ENCODE measurements around the gene DNAL1.

DNA sequence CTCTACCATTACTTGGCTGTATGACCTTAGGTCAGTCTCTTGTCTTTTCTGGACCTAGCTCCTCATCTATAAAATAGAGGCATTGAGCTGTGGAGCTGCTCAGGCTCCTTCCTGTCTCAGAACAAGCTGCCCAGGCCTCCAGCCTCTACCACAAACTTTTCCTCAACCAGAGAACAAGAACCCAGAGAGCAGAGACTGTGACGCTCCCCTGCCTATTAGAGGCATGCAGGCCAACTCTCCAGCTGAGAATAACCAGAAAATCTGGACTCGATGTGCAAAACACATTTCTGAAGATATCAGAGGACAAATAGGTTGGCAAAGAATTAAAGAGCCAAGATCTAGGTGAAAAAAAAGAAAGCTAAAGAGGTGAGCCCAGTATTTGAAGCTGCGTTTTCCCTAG is 87.2 kb downstream of the DNAL1 start:
- TF ChIP-seq, protein P1, sequence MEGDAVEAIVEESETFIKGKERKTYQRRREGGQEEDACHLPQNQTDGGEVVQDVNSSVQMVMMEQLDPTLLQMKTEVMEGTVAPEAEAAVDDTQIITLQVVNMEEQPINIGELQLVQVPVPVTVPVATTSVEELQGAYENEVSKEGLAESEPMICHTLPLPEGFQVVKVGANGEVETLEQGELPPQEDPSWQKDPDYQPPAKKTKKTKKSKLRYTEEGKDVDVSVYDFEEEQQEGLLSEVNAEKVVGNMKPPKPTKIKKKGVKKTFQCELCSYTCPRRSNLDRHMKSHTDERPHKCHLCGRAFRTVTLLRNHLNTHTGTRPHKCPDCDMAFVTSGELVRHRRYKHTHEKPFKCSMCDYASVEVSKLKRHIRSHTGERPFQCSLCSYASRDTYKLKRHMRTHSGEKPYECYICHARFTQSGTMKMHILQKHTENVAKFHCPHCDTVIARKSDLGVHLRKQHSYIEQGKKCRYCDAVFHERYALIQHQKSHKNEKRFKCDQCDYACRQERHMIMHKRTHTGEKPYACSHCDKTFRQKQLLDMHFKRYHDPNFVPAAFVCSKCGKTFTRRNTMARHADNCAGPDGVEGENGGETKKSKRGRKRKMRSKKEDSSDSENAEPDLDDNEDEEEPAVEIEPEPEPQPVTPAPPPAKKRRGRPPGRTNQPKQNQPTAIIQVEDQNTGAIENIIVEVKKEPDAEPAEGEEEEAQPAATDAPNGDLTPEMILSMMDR (conservative IDR thresholded peaks at IDR 0.05; ENCODE audit: low read depth, low read length) = no peak
- no peak for TF ChIP-seq EZH2 (IDR thresholded peaks at IDR 0.05; ENCODE audit: borderline replicate concordance, low read depth, low read length, poor library complexity, severe bottlenecking)

All from A673 (cell line).